ENCODE data around the gene DYNC1LI2. TPM values are rescaled to one million over a fixed set of nuclear protein-coding genes. Genes with fewer than 3 reads are reported as not detected.

Gene DYNC1LI2
- total and polyA plus RNA-seq, 2 of the 8 experiments (the other 6 are each of a cell fraction or from before 2014, with no cell fraction given) = 35.0 to 70.8 TPM

DNA sequence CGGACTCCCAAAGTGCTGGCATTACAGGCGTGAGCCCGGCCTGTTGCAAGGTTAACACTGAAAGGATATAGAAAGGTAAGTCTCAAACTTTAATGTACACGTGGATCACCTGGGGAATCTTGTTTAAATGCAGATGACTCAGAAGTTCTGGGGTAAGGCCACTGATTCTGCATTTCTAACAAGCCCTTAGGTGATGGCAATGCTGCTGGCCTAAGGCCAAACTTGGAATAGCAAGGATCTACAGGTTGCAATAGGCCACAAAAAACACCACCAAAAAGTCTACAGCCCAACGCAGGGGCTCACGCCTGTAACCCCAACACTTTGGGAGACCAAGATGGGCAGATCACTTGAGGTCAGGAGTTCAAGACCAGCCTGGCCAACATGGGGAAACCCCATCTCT, 59.1 kb downstream of the DYNC1LI2 start:
- Histone ChIP-seq H2AFZ (ENCODE audit: low read length) (no peak overlapping the region), H3K4me3 (ENCODE audit: extremely low read depth in 1 of 4, insufficient read depth in 2 of 4, low read depth in 3 of 4, low read length in 4 of 4) (no peak overlapping the region), H3K56ac (replicated peaks; ENCODE audit: insufficient read length, low read depth, low read length) (no peak overlapping the region), H3K9ac (replicated peaks in 1 of 4; ENCODE audit: extremely low read depth in 1 of 4, low read depth in 3 of 4, low read length in 3 of 4) (no peak overlapping the region), H3K79me2 (ENCODE audit: control insufficient read depth in 1 of 2, insufficient read depth in 2 of 2, low read length in 2 of 2) (peaks cover 0 to 62% of the 10 kb centered on the region in 2 experiments; a peak in 2 of 4 replicates), H3K23me2 (ENCODE audit: low read depth, low read length) (peaks cover 12% of the 10 kb centered on the region; the same call in 1 of the 2 replicates), H4K8ac (ENCODE audit: extremely low read depth, insufficient read depth, low read length) (no peak overlapping the region), H3K4me2 (ENCODE audit: insufficient read depth in 1 of 2, low read depth in 2 of 2, low read length in 2 of 2) (0 out of 4 replicates have a peak overlapping the region, but pooled peaks of 1 of the 2 experiments have one; percentile 13), H4K20me1 (replicated peaks in 1 of 2; ENCODE audit: control insufficient read depth in 1 of 2, insufficient read depth in 2 of 2, low read length in 2 of 2) (peaks cover 0 to 13% of the 10 kb centered on the region in 2 experiments), H2BK5ac (ENCODE audit: low read depth, low read length) (no peak overlapping the region), H3K36me3 (ENCODE audit: control insufficient read depth in 2 of 4, insufficient read depth in 4 of 4, low read length in 3 of 4) (no peaks in the 10 kb centered on the region), H3K27ac (ENCODE audit: low read depth, low read length) (no peak overlapping the region), H3K4me1 (replicated peaks in 1 of 4; ENCODE audit: control insufficient read depth in 3 of 4, insufficient read depth in 4 of 4, low read length in 3 of 4) (peaks cover 5 to 18% (median 9%) of the 10 kb centered on the region in 4 experiments), H3K4ac (replicated peaks; ENCODE audit: insufficient read length, low read depth, low read length) (no peak overlapping the region), H2BK12ac (ENCODE audit: low read depth, low read length) (no peak overlapping the region), H3K79me1 (ENCODE audit: low read depth, low read length) (peaks cover 17% of the 10 kb centered on the region), H3K23ac (ENCODE audit: insufficient read length) (no peak overlapping the region), H2BK20ac (ENCODE audit: low read length) (no peak overlapping the region), H3K14ac (ENCODE audit: insufficient read length) (no peak overlapping the region), H4K91ac (replicated peaks; ENCODE audit: insufficient read length, low read length) (no peak overlapping the region), H4K5ac (ENCODE audit: insufficient read length, low read depth, low read length) (no peak overlapping the region), H3K27me3 (replicated peaks in 1 of 4; ENCODE audit: control insufficient read depth in 3 of 4, extremely low read depth in 1 of 4, insufficient read depth in 3 of 4, low read length in 3 of 4) (no peaks in the 10 kb centered on the region; a peak in 1 of 7 replicates), H2BK15ac (ENCODE audit: low read length) (no peak overlapping the region), H3K9me3 (ENCODE audit: insufficient read depth in 2 of 2, low read depth in 1 of 2, low read length in 1 of 2) (no peaks in the 10 kb centered on the region), H3K18ac (ENCODE audit: extremely low read depth, low read length) (0 out of 2 replicates have a peak overlapping the region, but pooled peaks have one; percentile 0), H2AK5ac (ENCODE audit: low read depth, low read length) (no peak overlapping the region), H2BK120ac (replicated peaks; ENCODE audit: low read depth, low read length) (no peak overlapping the region)
- DNase-seq (ENCODE audit: low read depth in 1 of 2, low spot score in 2 of 2) (no peak), FAIRE-seq (no peak)
- ChIA-PET CTCF (ENCODE audit: partially characterized antibody) (interaction anchor here (1.1 to 2.6 kb wide), 2 partner anchors 29 to 175 kb away, joined by 7 read pairs; no protein-coding TSS in a partner anchor), POLR2A (ENCODE audit: partially characterized antibody) (interaction anchor here (0.7 to 1.0 kb wide), 4 partner anchors 9 to 138 kb away, joined by 3 to 5 read pairs (median 4); partner anchors contain the start of gene NAE1)
- TF ChIP-seq CBX8 (IDR thresholded peaks at IDR 0.05; ENCODE audit: borderline replicate concordance, low read depth, low read length) (no peak), NANOG (IDR thresholded peaks at IDR 0.05; ENCODE audit: insufficient read depth, low read depth, low read length, poor library complexity, severe bottlenecking) (no peak), CEBPB (IDR thresholded peaks at IDR 0.05; ENCODE audit: low read depth, low read length) (no peak), RFX5 (IDR thresholded peaks at IDR 0.05; ENCODE audit: borderline replicate concordance, low read depth, low read length) (no peak)
- WGBS, 2 experiments (ENCODE audit: extremely low coverage in 1 of 2, insufficient coverage in 1 of 2, insufficient read length in 1 of 2, insufficient replicate concordance in 2 of 2, low coverage in 1 of 2, low lambda C conversion rate in 2 of 2, missing lambda C conversion rate in 1 of 2) = 83% methylated on average over 6 of the region's 6 CpGs; no CpG with 5 or more reads in 1 of the 2 experiments
